ENCODE data around the gene SYT9.

Gene SYT9, protein sequence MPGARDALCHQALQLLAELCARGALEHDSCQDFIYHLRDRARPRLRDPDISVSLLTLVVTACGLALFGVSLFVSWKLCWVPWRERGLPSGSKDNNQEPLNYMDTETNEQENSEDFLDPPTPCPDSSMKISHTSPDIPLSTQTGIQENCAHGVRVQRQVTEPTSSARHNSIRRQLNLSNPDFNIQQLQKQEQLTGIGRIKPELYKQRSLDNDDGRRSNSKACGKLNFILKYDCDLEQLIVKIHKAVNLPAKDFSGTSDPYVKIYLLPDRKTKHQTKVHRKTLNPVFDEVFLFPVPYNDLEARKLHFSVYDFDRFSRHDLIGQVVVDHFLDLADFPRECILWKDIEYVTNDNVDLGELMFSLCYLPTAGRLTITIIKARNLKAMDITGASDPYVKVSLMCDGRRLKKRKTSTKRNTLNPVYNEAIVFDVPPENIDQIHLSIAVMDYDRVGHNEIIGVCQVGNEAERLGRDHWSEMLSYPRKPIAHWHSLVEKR

DNA sequence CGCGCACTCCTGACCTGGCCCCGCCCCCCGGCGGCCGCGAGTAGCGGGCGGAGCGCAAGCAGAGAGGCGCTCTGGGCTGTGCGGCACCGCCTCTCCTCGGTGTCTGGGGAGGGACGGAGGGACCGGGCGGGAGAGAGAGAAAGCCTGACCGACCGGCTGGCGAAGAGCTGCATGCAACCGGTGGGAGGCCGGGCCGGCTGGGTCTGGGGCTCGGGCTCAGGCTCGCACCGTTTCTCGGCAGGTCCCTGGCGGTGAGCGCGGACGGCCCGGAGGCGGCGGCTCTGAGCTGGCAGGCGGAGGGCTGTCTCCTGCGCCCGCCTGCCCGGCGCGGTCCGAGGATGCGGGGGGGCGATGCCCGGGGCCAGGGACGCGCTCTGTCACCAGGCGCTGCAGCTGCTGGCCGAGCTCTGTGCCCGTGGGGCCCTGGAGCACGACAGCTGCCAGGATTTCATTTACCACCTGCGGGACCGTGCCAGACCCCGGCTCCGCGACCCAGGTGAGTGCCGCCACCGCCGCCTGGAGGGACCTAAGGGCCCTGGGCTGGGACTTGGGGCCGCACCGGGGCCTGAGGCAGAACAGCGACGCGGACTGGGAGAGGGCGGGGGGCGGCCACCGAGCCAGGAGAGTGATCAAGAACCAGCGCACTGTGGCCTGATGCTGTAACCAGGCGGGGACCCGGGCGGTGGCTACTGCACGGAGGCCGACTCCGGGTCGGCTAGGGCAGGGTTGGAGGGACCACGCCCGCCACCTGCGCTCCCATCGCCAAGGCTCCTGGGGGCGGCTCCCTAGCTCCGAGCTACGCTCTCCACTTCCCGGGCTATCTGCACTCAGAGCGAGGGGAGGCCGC, at the start of gene SYT9:
SYT9 (plus strand) TSS at position 69 of the 847 bp plus-strand sequence; CDS start at position 352, 283 bp downstream.
- DNase-seq (ENCODE audit: low read depth in 3 of 3, low spot score in 1 of 3): no peak

DNA sequence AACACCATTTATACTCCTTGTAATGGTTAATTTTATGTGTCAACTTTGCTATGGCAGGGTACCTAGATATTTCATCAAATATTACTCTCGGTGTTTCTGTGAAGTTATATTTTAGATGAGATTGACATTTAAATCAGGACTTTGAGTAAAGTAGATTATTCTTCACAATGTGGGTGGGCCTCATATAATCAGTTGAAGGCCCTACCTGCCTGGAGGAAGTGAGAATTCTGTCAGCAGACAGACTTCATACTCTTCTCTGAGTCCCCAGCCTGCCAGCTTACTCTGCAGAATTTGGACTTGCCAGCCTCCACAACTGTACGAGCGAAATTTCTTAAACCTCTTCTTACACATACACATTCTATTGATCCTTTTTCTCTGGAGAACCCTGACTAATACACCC, 49.3 kb upstream of the SYT9 start:
- DNase-seq (ENCODE audit: low read depth in 3 of 3, low spot score in 1 of 3): no peak

- DNase-seq (ENCODE audit: low read depth in 3 of 3, low spot score in 1 of 3): no peak
Measured at GRCh38 chr11:7204778-7205177, 46.9 kb upstream of the SYT9 start.

DNA sequence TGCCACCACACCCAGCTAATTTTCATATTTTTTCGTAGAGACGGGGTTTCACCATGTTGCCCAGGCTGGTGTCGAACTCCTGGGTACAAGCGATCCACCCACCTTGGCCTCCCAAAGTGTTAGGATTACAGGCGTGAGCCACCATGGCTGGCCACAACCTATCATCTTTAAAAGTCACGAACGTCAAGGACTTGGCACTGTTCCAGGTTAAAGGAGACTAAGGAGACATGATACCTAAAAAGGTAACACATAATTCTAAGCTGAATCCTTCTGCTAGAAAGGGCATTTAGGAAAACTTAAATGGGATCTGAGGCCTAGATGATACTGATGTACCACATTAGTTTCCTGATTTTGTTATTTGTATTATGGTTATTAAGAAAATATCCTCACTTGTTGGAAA, 43.3 kb upstream of the SYT9 start:
- no peak for DNase-seq (ENCODE audit: low read depth in 3 of 3, low spot score in 1 of 3)

GRCh38 chr11:7219491-7219890, 32.2 kb upstream of the SYT9 start:
- DNase-seq (ENCODE audit: low read depth in 3 of 3, low spot score in 1 of 3): no peak

DNA sequence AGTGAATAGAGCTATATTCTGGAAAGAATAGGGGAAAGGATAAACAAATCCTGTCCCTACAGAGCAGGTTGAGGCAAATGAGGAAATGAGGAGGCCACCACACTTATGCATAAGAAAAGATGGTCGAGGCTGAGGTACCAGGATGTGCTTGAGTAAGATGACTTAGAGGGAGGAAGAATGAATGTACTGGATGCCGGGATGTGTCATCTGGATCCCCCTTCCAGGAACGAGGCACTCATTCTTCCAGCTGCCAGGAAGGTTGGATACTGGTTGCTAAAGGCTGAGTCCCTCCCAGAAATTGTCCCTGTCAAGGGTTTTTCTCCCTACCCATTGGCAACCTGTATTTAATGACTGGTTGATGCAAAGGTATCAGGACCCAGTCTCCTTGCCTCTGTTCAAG, 31.1 kb upstream of the SYT9 start:
- DNase-seq (ENCODE audit: low read depth in 3 of 3, low spot score in 1 of 3): no peak

GRCh38 chr11:7222619-7223018, 29.1 kb upstream of the SYT9 start:
- no peak for DNase-seq (ENCODE audit: low read depth in 3 of 3, low spot score in 1 of 3)

GRCh38 chr11:7239877-7240276, 11.8 kb upstream of the SYT9 start:
- no peak for DNase-seq (ENCODE audit: low read depth in 3 of 3, low spot score in 1 of 3)

- DNase-seq (ENCODE audit: low read depth in 3 of 3, low spot score in 1 of 3): no peak
Measured at GRCh38 chr11:7245341-7245740, 6.4 kb upstream of the SYT9 start.

DNA sequence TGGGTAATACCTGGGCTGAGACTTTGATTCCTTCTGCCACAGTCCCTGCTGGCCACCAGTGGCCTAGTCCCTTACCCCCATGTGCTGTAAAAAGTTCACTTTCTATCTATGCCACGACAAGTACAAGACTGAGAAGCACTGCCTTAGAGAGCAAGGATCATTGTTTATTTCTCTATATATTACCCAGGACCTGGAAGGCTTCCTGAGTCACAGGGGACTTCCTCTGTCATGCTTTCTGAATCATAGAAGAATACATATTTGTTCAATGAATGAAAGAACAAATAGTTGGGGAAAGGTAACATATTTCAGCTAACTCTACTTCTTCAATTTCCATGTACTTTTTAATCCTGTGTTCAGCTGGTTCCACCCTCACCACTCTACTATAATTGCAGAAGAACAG, 5.5 kb upstream of the SYT9 start:
- DNase-seq (ENCODE audit: low read depth in 3 of 3, low spot score in 1 of 3): no peak

DNA sequence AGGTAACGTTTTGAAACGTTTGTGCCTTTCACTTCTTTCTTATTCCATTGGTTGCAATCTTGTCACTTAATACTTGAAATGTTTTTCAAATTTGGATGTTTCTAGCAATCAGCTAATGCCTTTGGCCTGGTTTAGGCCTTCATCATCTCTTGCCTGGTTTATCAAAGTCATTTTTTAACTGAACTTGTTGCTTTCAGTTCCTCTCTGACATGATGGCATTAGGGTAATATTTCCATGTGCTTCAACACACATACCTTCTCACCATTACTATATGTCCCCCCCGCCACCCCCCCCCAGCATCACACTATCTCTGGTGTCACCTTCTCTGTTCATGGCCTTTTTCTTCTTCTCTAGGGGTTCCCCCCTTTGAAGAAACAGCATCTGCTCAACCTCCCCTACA, 1.5 kb upstream of the SYT9 start:
- no peak for DNase-seq (ENCODE audit: low read depth in 3 of 3, low spot score in 1 of 3)

DNA sequence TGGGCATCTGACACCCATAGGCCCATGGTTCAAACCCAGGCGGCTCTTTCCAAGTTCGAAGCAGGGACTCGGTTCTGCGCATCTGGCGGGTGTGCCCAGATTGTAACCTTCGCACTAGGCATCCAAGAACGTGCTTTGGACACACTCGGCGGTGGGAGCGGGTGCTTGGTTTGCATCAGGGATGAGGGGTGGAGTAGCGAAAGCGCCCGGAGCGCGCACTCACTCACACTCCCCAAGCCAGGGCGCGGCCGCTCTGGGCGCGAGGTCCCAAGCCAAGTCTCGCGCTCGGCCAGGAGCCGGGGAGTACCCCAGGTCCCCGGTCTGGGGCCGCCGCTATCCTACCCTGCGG, 243 bp upstream of the SYT9 start:
- no peak for DNase-seq (ENCODE audit: low read depth in 3 of 3, low spot score in 1 of 3)

DNA sequence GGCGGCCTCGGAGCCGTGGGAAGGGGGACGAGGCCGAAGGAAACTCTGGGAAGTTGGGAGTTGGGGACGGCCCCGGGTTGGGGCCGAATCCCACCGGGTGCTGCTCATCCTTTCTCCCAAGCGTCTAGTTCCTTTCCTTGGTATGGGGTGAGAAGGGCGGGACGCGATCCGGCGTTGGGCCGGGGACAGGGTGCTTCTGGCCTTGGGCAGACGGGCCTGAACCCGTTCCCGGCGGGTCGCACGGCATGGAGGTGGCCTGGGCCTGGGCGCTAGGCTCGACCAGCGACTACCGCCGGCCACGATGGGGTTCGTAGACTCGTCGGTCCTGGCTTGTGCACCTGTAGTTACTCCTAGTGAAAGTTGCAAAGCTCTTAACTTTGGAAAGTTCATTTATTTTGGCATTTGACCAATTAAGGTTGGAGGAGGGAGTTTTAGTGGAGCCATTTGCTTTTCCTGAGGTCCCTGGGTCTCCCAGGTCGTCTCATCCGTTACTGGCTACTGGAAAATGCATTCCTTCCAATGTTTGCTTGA, 1.0 kb downstream of the SYT9 start:
- no peak for DNase-seq (ENCODE audit: low read depth in 3 of 3, low spot score in 1 of 3)

- DNase-seq (ENCODE audit: low read depth in 3 of 3, low spot score in 1 of 3): no peak
Measured at GRCh38 chr11:7253800-7254199, 2.1 kb downstream of the SYT9 start.

- no peak for DNase-seq (ENCODE audit: low read depth in 3 of 3, low spot score in 1 of 3)
Measured at GRCh38 chr11:7254731-7255291, 3.1 kb downstream of the SYT9 start.

- no peak for DNase-seq (ENCODE audit: low read depth in 3 of 3, low spot score in 1 of 3)
Measured at GRCh38 chr11:7256943-7257342, 5.2 kb downstream of the SYT9 start.

GRCh38 chr11:7257724-7258123, 6.0 kb downstream of the SYT9 start:
- no peak for DNase-seq (ENCODE audit: low read depth in 3 of 3, low spot score in 1 of 3)

- DNase-seq (ENCODE audit: low read depth in 3 of 3, low spot score in 1 of 3): no peak
Measured at GRCh38 chr11:7261578-7261977, 9.9 kb downstream of the SYT9 start.

- DNase-seq (ENCODE audit: low read depth in 3 of 3, low spot score in 1 of 3): no peak
Measured at GRCh38 chr11:7262672-7263071, 11.0 kb downstream of the SYT9 start.

DNA sequence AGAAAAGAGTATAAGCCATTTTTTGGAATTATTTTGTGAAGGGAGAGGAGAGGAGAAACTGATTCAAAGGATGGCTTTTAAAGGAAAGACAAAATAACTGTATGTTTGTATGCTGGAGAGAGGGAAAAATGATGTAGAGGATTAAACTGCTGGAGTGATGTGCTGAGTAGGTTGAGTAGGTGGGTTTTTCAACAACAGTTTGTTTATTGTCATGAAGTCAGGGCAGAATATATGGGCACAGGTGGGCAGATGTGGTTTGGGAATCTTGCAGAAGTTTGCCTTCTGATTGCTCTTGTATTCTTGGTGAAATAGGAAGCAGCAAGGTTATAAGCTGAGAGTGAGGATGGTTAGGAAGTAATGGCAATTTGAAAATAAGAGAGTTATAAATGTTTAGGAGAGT, 12.1 kb downstream of the SYT9 start:
- no peak for DNase-seq (ENCODE audit: low read depth in 3 of 3, low spot score in 1 of 3)

DNA sequence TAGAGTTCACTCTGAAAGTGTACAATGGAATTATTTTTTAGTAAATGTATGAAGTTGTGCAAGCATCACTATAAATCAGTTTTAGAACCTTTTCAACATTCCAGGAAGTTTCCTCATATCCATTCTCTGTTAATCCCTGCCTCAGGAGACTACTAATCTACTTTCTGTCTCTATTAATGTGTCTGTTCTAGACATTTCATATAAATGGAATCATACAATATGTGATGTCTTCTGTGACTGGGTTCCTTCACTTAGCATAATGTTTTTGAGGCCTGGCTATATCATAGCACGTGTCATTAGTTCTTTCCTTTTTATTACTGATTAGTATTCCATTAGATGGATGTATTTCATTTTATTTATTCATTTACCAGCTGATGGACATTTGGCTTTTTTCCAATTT, 17.1 kb downstream of the SYT9 start:
- DNase-seq (ENCODE audit: low read depth in 3 of 3, low spot score in 1 of 3): no peak

Measured in stimulated activated CD4-positive, alpha-beta T cell treated with anti-CD3 and anti-CD28 coated beads, TNF-alpha, amount 100 ng/mL, for 1 hour (primary cell).